Calu3 (cell line): Measurements from ENCODE around the gene CFL2. TPM values are rescaled to one million over a fixed set of nuclear protein-coding genes. Genes with fewer than 3 reads are reported as not detected.

Experiments used
- BruUV-seq: library from RNA; stranded (reverse); fragments of 400-500 nt; replicated peaks from 2 replicates; lab custom pipeline; 2021; lab: Mats Ljungman, UMichigan
- CTCF ChIA-PET: fragments of 300-600 bp; sonication (Branson Sonifier 250); formaldehyde crosslinking; loops from one replicate; lab custom pipeline; 2022; ENCODE audit warnings: antibody characterized with exemption; lab: Charles Lee
- DNase-seq: peaks from one replicate; pipeline ENCODE4 v3.0.0; 2022
- H3K27ac Mint-ChIP-seq: one replicate; pipeline ENCODE4 v1.8.0; 2022; ENCODE audit warnings: mixed read lengths; ENCODE audit not compliant: unreplicated experiment
- H3K27me3 Mint-ChIP-seq: one replicate; pipeline ENCODE4 v1.8.0; 2022; ENCODE audit warnings: mixed read lengths; ENCODE audit not compliant: unreplicated experiment
- H3K36me3 Mint-ChIP-seq: one replicate; pipeline ENCODE4 v1.8.0; 2022; ENCODE audit warnings: mild to moderate bottlenecking, moderate library complexity, mixed read lengths; ENCODE audit not compliant: insufficient read depth, unreplicated experiment
- H3K4me1 Mint-ChIP-seq: one replicate; pipeline ENCODE4 v1.8.0; 2022; ENCODE audit warnings: mild to moderate bottlenecking, low read depth, mixed read lengths; ENCODE audit not compliant: unreplicated experiment
- H3K4me3 Mint-ChIP-seq: one replicate; pipeline ENCODE4 v1.8.0; 2022; ENCODE audit warnings: mild to moderate bottlenecking, low read depth, moderate library complexity, mixed read lengths; ENCODE audit not compliant: unreplicated experiment
- H3K9me3 Mint-ChIP-seq: one replicate; pipeline ENCODE4 v1.8.0; 2022; ENCODE audit warnings: low read depth, mixed read lengths; ENCODE audit not compliant: unreplicated experiment
- intact Hi-C: fragments of 100-400 bp; cut with micrococcal nuclease; formaldehyde crosslinking; loops from one replicate; pipeline ENCODE4 v1.10.0; 2022; ENCODE audit not compliant: unreplicated experiment
- total RNA-seq: library from RNA; stranded (reverse); gene quantifications from 2 replicates; pipeline ENCODE4 v1.2.3, GENCODE V29; 2022
- TF ChIP-seq, protein P1 (sequence below): fragments of 200-600 bp; IDR thresholded peaks from one replicate; pipeline ENCODE4 v1.8.0; 2022; ENCODE audit warnings: antibody characterized with exemption; ENCODE audit not compliant: unreplicated experiment

The CFL2 gene
- total RNA-seq, 1 experiment from 2014 or later, result 24.4 TPM

DNA sequence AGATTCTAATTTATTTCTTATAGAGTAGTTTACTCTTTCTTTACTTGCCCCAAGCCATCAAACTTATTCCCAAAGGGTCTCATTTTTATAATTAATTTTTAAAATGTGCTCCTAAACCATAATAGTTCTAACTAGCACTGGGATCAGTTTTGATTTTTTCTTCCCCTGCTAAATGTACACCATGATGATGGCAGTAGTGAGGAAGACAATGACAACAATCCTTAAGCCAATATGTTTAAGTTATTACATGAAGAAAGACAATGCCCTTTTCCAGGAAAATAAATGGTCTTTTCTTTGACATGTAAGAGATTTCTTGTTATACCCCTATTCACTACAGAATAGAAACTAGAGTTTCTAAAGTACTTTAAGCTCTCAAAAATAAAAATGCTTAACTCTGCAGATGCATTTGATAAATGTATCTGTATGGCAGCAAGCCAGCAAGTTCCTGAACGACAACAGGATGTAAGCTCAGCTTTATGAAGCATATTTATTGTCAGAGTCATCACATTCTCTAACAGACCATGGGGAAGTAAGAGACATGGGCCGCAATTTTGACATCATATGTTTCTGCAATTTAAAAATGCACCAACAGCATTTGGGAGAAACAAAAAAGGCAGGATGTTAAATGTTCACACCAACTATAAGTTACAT is 48.5 kb downstream of the CFL2 start:
- Mint-ChIP-seq H3K36me3 (no peaks in the 10 kb centered on the region), H3K27me3 (no peaks in the 10 kb centered on the region), H3K9me3 (peaks cover 1% of the 10 kb centered on the region), H3K4me1 (no peaks in the 10 kb centered on the region), H3K27ac (no peak overlapping the region), H3K4me3 (no peak overlapping the region)
- TF ChIP-seq, protein P1, sequence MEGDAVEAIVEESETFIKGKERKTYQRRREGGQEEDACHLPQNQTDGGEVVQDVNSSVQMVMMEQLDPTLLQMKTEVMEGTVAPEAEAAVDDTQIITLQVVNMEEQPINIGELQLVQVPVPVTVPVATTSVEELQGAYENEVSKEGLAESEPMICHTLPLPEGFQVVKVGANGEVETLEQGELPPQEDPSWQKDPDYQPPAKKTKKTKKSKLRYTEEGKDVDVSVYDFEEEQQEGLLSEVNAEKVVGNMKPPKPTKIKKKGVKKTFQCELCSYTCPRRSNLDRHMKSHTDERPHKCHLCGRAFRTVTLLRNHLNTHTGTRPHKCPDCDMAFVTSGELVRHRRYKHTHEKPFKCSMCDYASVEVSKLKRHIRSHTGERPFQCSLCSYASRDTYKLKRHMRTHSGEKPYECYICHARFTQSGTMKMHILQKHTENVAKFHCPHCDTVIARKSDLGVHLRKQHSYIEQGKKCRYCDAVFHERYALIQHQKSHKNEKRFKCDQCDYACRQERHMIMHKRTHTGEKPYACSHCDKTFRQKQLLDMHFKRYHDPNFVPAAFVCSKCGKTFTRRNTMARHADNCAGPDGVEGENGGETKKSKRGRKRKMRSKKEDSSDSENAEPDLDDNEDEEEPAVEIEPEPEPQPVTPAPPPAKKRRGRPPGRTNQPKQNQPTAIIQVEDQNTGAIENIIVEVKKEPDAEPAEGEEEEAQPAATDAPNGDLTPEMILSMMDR, result no peak
- intact Hi-C loops, result no loop called here
- BruUV-seq, result no TSS peak
- CTCF ChIA-PET, result no interaction called here
- DNase-seq, result no peak

DNA sequence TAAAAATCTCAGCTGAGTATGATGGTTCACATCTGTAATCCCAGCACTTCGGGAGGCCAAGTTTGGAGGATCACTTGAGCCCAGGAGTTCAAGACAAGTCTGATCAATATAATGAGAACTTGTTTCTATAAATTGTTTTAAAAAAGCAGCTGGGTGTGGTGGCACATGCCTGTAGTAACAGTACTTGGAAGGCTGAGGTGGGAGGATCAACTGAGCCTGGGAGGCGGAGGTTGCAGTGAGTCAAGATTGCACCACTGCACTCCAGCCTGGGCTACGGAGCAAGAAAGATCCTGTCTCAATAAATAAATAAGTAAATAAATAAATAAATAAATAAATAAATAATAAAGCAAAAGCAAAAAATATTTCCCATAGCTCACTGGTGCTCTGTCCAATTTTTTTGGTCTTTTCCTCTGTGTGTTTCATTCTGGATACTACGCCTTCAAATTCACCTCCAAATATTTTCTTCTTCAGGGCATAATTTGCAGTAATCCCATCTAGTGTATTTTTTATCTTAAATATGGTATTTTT is 51.8 kb downstream of the CFL2 start:
- no peak overlapping the region for H3K4me3 Mint-ChIP-seq
- DNase-seq, result no peak

DNA sequence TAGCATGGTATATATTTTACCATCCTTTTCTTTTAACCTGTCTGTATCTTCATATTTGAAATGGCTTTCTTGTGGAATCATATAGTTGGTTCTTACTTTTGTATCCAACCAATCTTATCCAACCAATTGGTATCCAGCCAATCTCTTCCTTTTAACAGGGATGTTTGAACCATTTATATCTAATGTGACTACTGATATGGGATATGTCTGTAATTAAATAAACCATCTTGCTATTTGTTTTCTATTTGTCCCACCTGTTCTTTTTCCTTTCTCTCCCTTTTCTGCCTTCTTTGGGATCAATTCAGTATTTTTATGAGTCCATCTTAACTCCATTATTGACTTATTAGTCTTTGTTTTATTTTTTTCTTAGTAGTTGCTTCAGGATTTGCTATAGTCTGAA is 53.6 kb downstream of the CFL2 start:
- no peaks in the 10 kb centered on the region for H3K36me3 Mint-ChIP-seq
- BruUV-seq, result no TSS peak
- H3K27me3 Mint-ChIP-seq, result no peaks in the 10 kb centered on the region
- no peaks in the 10 kb centered on the region for H3K4me1 Mint-ChIP-seq
- H3K27ac Mint-ChIP-seq, result no peak overlapping the region
- TF ChIP-seq, protein P1, result no peak
- intact Hi-C loops, result no loop called here
- no peak overlapping the region for H3K4me3 Mint-ChIP-seq
- DNase-seq, result no peak
- H3K9me3 Mint-ChIP-seq, result peaks cover 6% of the 10 kb centered on the region
- CTCF ChIA-PET, result no interaction called here

More for the DNA sequence above, 51.8 kb downstream of the CFL2 start:
- Mint-ChIP-seq H3K4me1 (no peaks in the 10 kb centered on the region), H3K27ac (no peak overlapping the region), H3K9me3 (peaks cover 6% of the 10 kb centered on the region), H3K27me3 (no peaks in the 10 kb centered on the region), H3K36me3 (no peaks in the 10 kb centered on the region)
- CTCF ChIA-PET, result no interaction called here
- no TSS peak for BruUV-seq
- TF ChIP-seq, protein P1, result no peak
- intact Hi-C loops, result no loop called here

Other genes with a start within 250 kb of the CFL2 start
- gene EAPP, start 174.9 kb downstream of the CFL2 start, total RNA-seq, result 24.5 and 27.9 TPM in 2 replicates
- gene SNX6, start 84.4 kb downstream of the CFL2 start, total RNA-seq, result 59.2 and 64.1 TPM in 2 replicates
- 35.7 and 38.1 TPM in 2 replicates for gene BAZ1A, start 160.8 kb upstream of the CFL2 start, total RNA-seq